Sigmoid colon (tissue), 7 donors: ENCODE data around the gene ATXN1. TPM values are rescaled to one million over a fixed set of nuclear protein-coding genes. Genes with fewer than 3 reads are reported as not detected.

Source experiments
- DNase-seq: peaks from one replicate; pipeline ENCODE4 v3.0.0-alpha.2; 2019
- H3K27ac ChIP-seq, 4 donors: fragments of 200-600 bp; sonication (generic); one replicate each; pipeline ENCODE4 v1.5.1; 2016 to 2019; ENCODE audit warnings: mild to moderate bottlenecking in 1 of 4
- H3K27me3 ChIP-seq, 3 donors: fragments of 200-600 bp; sonication (generic); one replicate each; pipeline ENCODE4 v1.5.1; 2019; ENCODE audit warnings: mild to moderate bottlenecking in 1 of 3
- H3K36me3 ChIP-seq, 4 donors: fragments of 200-600 bp; sonication (generic); one replicate each; pipeline ENCODE4 v1.5.1; 2016 to 2019
- H3K4me1 ChIP-seq, 4 donors: fragments of 200-600 bp; sonication (generic); one replicate each; pipeline ENCODE4 v1.5.1; 2017 to 2019
- H3K4me3 ChIP-seq, 4 donors: fragments of 200-600 bp; sonication (generic); one replicate each; pipeline ENCODE4 v1.5.1; 2017 to 2019; ENCODE audit warnings: mild to moderate bottlenecking in 2 of 4, moderate library complexity in 1 of 4
- H3K9me3 ChIP-seq, 4 donors: fragments of 200-600 bp in 3 of 4; sonication (generic) in 3 of 4; one replicate each; pipeline versions ENCODE4 v1.5.1 to v1.6.1; 2013 to 2019
- EP300 ChIP-seq, 4 donors: sonication (generic); formaldehyde crosslinking; IDR thresholded peaks; one replicate each; pipeline ENCODE4 v1.6.1; 2017; ENCODE audit warnings: antibody characterized with exemption in 4 of 4
- POLR2A ChIP-seq, 2 donors: fragments of 450-650 bp; IDR thresholded peaks; one replicate each; pipeline ENCODE4 v1.6.1; 2016; ENCODE audit warnings: antibody characterized with exemption in 2 of 2, mild to moderate bottlenecking in 2 of 2, moderate library complexity in 2 of 2
- POLR2AphosphoS5 ChIP-seq, 4 donors: sonication (generic); formaldehyde crosslinking; IDR thresholded peaks; one replicate each; pipeline ENCODE4 v1.6.1; 2017; ENCODE audit warnings: antibody characterized with exemption in 4 of 4
- WGBS, 2 donors: extraction: QIAGEN DNeasy Blood & Tissue Kit; methylation state at CpG; one replicate each; pipeline ENCODE4 v1.1.7; 2013; 5-methylcytosine and 5-hydroxymethylcytosine counted together
- intact Hi-C: fragments of 100-400 bp; cut with DNase I; formaldehyde crosslinking; loops from one replicate; pipeline ENCODE4 v1.15.1; 2023
- polyA plus RNA-seq, 3 donors: library from polyadenylated mRNA; stranded (reverse); fragments of 200-250 nt; gene quantifications; one replicate each; pipeline ENCODE4 v1.2.3, GENCODE V29; 2013
- total RNA-seq, 4 donors: library from RNA; depleted of rRNA; stranded (reverse); fragments of >200 nt; gene quantifications; one replicate each; pipeline ENCODE4 v1.1.0, GENCODE V29; 2016
- TF ChIP-seq, protein P1 (sequence below), 4 experiments: fragments of 450-650 bp in 3 of 4; fragments of 200-600 bp in 1 of 4; IDR thresholded peaks; one replicate each; pipeline ENCODE4 v1.5.1; 2016 to 2019; ENCODE audit warnings: antibody characterized with exemption in 4 of 4, mild to moderate bottlenecking in 3 of 4, moderate library complexity in 2 of 4
- donor health status: healthy with polysubstance abuse.
- donor health status: Bipolar disorder and iron deficiency.
- donor health status: healthy.

The ATXN1 gene
- total and polyA plus RNA-seq, 7 donors, result 4.8 to 95.3 (median 37.7) TPM

DNA sequence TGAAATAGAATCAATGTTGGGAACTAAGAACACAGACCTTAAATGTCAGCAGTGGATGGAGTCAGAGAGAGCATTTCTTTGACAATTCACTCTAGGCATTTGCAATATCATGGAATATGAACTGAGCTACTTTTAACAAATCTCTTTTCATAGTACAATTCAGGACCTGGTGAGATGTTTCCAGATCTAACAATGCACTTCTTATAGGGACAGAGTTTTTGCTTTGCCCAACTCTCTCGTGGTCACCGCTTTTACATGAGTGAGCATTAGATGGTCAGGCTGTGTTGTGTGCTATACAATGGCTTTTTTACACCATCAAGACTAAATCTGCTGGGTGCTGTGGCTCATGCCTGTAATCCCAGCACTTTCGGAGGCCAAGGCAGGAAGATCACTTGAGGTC is 233.6 kb downstream of the ATXN1 start:
- intact Hi-C loops, result no loop called here

DNA sequence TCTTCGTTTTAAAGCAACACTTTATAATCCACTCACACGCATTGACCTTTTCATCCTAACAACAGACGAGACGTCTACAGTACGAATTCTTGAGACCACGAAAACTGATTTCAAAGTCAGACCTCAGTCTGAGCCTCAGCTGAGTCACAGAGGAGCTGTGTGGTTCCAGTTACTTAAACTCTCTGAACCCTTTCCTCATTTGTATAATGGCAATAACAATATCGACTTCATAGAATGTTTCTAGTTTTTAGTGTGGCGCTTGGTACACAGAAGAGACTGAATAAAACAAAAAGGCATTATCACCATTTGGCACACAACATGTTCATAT is 236.9 kb downstream of the ATXN1 start:
- Histone ChIP-seq H3K27me3 (no peaks in the 10 kb centered on the region), H3K27ac (peak overlapping the region in 1 of 4 donors; percentile 49), H3K4me1 (peaks cover 0 to 17% (median 5%) of the 10 kb centered on the region in 4 donors), H3K4me3 (no peak overlapping the region), H3K9me3 (no peaks in the 10 kb centered on the region), H3K36me3 (peaks cover 0 to 16% (median 0%) of the 10 kb centered on the region in 4 donors)
- DNase-seq, result no peak
- 73 to 74% methylated on average over 8 of the region's 8 CpGs for WGBS, 2 donors
- intact Hi-C loops, result no loop called here
- no peak for TF ChIP-seq POLR2A (IDR thresholded peaks at IDR 0.05)
- TF ChIP-seq EP300 (IDR thresholded peaks at IDR 0.05), result no peak

More for the DNA sequence above, 233.6 kb downstream of the ATXN1 start:
- TF ChIP-seq POLR2AphosphoS5 (IDR thresholded peaks at IDR 0.05), result no peak
- TF ChIP-seq, protein P1, sequence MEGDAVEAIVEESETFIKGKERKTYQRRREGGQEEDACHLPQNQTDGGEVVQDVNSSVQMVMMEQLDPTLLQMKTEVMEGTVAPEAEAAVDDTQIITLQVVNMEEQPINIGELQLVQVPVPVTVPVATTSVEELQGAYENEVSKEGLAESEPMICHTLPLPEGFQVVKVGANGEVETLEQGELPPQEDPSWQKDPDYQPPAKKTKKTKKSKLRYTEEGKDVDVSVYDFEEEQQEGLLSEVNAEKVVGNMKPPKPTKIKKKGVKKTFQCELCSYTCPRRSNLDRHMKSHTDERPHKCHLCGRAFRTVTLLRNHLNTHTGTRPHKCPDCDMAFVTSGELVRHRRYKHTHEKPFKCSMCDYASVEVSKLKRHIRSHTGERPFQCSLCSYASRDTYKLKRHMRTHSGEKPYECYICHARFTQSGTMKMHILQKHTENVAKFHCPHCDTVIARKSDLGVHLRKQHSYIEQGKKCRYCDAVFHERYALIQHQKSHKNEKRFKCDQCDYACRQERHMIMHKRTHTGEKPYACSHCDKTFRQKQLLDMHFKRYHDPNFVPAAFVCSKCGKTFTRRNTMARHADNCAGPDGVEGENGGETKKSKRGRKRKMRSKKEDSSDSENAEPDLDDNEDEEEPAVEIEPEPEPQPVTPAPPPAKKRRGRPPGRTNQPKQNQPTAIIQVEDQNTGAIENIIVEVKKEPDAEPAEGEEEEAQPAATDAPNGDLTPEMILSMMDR (IDR thresholded peaks at IDR 0.05), result no peak
- TF ChIP-seq EP300 (IDR thresholded peaks at IDR 0.05), result no peak
- TF ChIP-seq POLR2A (IDR thresholded peaks at IDR 0.05), result no peak
- Histone ChIP-seq H3K9me3 (no peaks in the 10 kb centered on the region), H3K4me3 (no peak overlapping the region), H3K27me3 (no peaks in the 10 kb centered on the region), H3K36me3 (no peaks in the 10 kb centered on the region), H3K4me1 (peaks cover 0 to 12% (median 5%) of the 10 kb centered on the region in 4 donors), H3K27ac (no peak overlapping the region)
- WGBS, 2 donors, result 94 to 95% methylated on average over 3 of the region's 3 CpGs
- DNase-seq, result no peak

DNA sequence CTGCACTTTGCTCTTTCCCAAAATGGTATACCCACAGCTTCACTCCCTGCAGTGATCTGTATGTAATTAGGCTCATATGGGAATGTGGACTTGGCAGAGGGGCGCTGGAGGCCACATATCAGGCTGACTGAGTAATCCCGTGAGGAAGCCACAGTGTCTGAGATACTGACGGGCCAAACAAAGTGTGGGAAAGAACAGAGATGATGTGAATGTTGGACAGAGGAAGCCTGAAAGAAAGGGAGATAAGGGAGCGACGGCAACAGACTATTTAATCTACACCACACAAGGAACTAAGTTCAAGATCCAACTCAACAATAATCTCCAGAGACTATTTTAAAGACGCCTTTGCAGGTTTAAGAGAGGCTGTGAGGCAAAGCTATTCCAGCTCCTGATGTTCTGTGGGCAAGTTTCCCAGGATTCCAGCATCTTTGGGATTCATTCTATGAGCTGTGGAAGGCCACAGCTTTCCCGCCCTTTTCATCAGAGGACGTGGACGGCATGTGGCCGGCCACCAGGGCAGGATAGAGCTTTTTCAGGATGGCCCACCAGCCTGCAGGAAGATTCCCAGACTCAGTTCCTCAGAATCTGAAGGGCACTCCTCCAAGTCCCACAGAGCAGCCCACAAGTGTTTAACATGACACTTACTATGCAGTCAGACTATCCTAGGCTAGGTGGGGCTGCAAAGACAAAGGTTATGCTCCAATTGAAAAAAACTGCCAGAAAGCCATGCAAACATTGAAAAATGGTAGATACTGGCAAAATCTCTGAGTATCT is 237.5 kb downstream of the ATXN1 start:
- intact Hi-C loops, result no loop called here
- no peak overlapping the region for H3K4me3 ChIP-seq
- DNase-seq, result no peak
- peaks cover 0 to 17% (median 5%) of the 10 kb centered on the region in 4 donors for H3K4me1 ChIP-seq
- peak overlapping the region in 2 of 4 donors; percentile 10 to 49 for H3K27ac ChIP-seq
- TF ChIP-seq POLR2AphosphoS5 (IDR thresholded peaks at IDR 0.05), result no peak
- no peak for TF ChIP-seq EP300 (IDR thresholded peaks at IDR 0.05)
- TF ChIP-seq, protein P1 (IDR thresholded peaks at IDR 0.05), result no peak
- TF ChIP-seq POLR2A (IDR thresholded peaks at IDR 0.05), result no peak
- H3K27me3 ChIP-seq, result no peaks in the 10 kb centered on the region
- no peaks in the 10 kb centered on the region for H3K9me3 ChIP-seq
- peaks cover 0 to 16% (median 0%) of the 10 kb centered on the region in 4 donors for H3K36me3 ChIP-seq
- WGBS, 2 donors, result 78 to 88% methylated on average over 10 of the region's 10 CpGs

DNA sequence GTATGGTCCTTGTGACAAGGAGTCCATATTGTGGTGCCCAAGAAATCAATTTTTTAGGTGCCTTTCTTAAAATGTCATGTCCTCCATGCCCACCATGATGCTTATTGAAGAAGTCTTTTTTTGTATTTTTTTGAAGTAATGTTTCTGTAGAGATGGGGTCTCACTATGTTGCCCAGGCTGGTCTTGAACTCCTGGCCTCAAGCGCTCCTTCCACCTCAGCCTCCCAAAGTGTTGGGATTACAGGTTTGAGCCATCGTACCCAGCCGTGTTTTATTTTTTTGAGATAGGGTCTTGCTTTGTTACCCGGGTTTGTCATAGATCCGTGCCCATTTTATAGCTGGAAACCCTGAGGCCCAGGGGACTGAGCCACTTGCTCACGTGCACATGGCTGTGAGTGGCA is 238.3 kb downstream of the ATXN1 start:
- TF ChIP-seq POLR2AphosphoS5 (IDR thresholded peaks at IDR 0.05), result no peak
- no peak for TF ChIP-seq POLR2A (IDR thresholded peaks at IDR 0.05)
- H3K4me1 ChIP-seq, result peaks cover 0 to 17% (median 5%) of the 10 kb centered on the region in 4 donors
- no peak overlapping the region for H3K27ac ChIP-seq
- DNase-seq, result no peak
- 96 to 97% methylated on average over 6 of the region's 6 CpGs for WGBS, 2 donors
- H3K4me3 ChIP-seq, result no peak overlapping the region
- H3K9me3 ChIP-seq, result no peaks in the 10 kb centered on the region
- peaks cover 0 to 16% (median 0%) of the 10 kb centered on the region in 4 donors for H3K36me3 ChIP-seq
- no peaks in the 10 kb centered on the region for H3K27me3 ChIP-seq
- intact Hi-C loops, result no loop called here

DNA sequence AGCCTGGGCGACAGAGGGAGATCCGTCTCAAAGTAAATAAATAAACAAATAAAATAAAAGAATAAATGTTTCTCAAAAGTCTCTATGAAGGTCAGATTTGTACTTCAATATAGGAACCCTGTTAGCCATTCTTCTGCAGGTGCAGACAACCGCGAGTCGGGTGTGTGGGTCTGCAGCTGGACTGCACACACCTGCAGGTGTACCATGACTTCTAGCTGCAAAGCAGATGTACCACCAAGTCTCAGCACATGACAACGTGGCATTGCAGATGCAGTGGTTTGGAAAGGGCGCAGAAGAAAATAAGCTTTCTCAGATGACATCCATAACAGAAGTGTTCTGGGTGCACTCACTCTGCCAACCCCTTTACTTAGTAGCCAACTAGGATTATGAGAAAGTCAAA is 239.7 kb downstream of the ATXN1 start:
- DNase-seq, result no peak
- H3K27ac ChIP-seq, result no peak overlapping the region
- no peak overlapping the region for H3K4me3 ChIP-seq
- WGBS, 2 donors, result 87 to 88% methylated on average over 7 of the region's 7 CpGs
- intact Hi-C loops, result no loop called here
- TF ChIP-seq POLR2A (IDR thresholded peaks at IDR 0.05) (no peak), POLR2AphosphoS5 (IDR thresholded peaks at IDR 0.05) (no peak), EP300 (IDR thresholded peaks at IDR 0.05) (no peak)
- TF ChIP-seq, protein P1 (IDR thresholded peaks at IDR 0.05), result no peak
- H3K4me1 ChIP-seq, result peaks cover 0 to 17% (median 5%) of the 10 kb centered on the region in 4 donors
- H3K9me3 ChIP-seq, result no peaks in the 10 kb centered on the region
- peaks cover 0 to 17% (median 0%) of the 10 kb centered on the region in 4 donors for H3K36me3 ChIP-seq
- no peaks in the 10 kb centered on the region for H3K27me3 ChIP-seq
